Stomach (tissue), 9 donors: Measurements from ENCODE around the gene DHRS7B. TPM values are rescaled to one million over a fixed set of nuclear protein-coding genes. Genes with fewer than 3 reads are reported as not detected.

ENCODE experiments used
- DNase-seq, 2 donors: peaks; one replicate each; pipeline versions ENCODE4 v3.0.0 to v3.0.0-alpha.2; 2013 to 2019
- H3K27ac ChIP-seq, 5 donors: fragments of 200-600 bp in 4 of 5; sonication (generic) in 4 of 5; one replicate each; pipeline ENCODE4 v1.5.1; 2013 to 2019; ENCODE audit warnings: mild to moderate bottlenecking in 1 of 5, moderate library complexity in 1 of 5
- H3K27me3 ChIP-seq, 3 donors: fragments of 200-600 bp; sonication (generic); one replicate each; pipeline ENCODE4 v1.5.1; 2017 to 2019; ENCODE audit warnings: mixed run types in 1 of 3
- H3K36me3 ChIP-seq, 4 donors: fragments of 200-600 bp; sonication (generic); 1 replicate in 3 of 4; 2 replicates in 1 of 4; pipeline ENCODE4 v1.5.1; 2016 to 2019
- H3K4me1 ChIP-seq, 4 donors: fragments of 200-600 bp; sonication (generic); one replicate each; pipeline ENCODE4 v1.5.1; 2016 to 2019
- H3K4me3 ChIP-seq, 4 donors: fragments of 200-600 bp; sonication (generic) in 3 of 4; one replicate each; pipeline ENCODE4 v1.5.1; 2016 to 2019; ENCODE audit warnings: mild to moderate bottlenecking in 1 of 4
- H3K9me3 ChIP-seq, 4 donors: fragments of 200-600 bp; sonication (generic); one replicate each; pipeline ENCODE4 v1.5.1; 2016 to 2019
- EP300 ChIP-seq: sonication (generic); formaldehyde crosslinking; IDR thresholded peaks from one replicate; pipeline ENCODE4 v1.6.1; 2017; ENCODE audit warnings: antibody characterized with exemption
- POLR2A ChIP-seq, 4 donors: fragments of 450-650 bp; IDR thresholded peaks; one replicate each; pipeline ENCODE4 v1.6.1; 2016; ENCODE audit warnings: antibody characterized with exemption in 4 of 4, control low read depth in 2 of 4, mild to moderate bottlenecking in 1 of 4, moderate library complexity in 1 of 4
- POLR2AphosphoS5 ChIP-seq, 3 donors: sonication (generic); formaldehyde crosslinking; IDR thresholded peaks; one replicate each; pipeline ENCODE4 v1.6.1; 2016; ENCODE audit warnings: antibody characterized with exemption in 3 of 3
- WGBS, 5 donors: extraction: QIAGEN DNeasy Blood & Tissue Kit in 3 of 5; methylation state at CpG; one replicate each; pipeline versions ENCODE4 v1.1.5 to v1.1.7; 2013 to 2018; 5-methylcytosine and 5-hydroxymethylcytosine counted together
- intact Hi-C: fragments of 100-400 bp; cut with DNase I; formaldehyde crosslinking; loops from one replicate; pipeline ENCODE4 v1.15.1; 2023; ENCODE audit warnings: low total_unique reads
- polyA plus RNA-seq, 3 donors: library from polyadenylated mRNA; stranded (reverse); fragments of 200-250 nt; gene quantifications; one replicate each; pipeline ENCODE4 v1.2.3, GENCODE V29; 2013
- total RNA-seq, 5 donors: library from RNA; depleted of rRNA; stranded (reverse); fragments of >200 nt; gene quantifications; one replicate each; pipeline versions ENCODE4 v1.1.0 to v1.2.3, GENCODE V29; 2014 to 2016
- TF ChIP-seq, protein P1 (sequence below), 7 experiments: fragments of 450-650 bp in 4 of 7; fragments of 200-600 bp in 3 of 7; sonication (generic) in 3 of 7; IDR thresholded peaks; one replicate each; pipeline ENCODE4 v1.5.1; 2016 to 2019; ENCODE audit warnings: antibody characterized with exemption in 7 of 7, control low read depth in 2 of 7, mild to moderate bottlenecking in 1 of 7
- donor health status: healthy with polysubstance abuse.
- donor health status: Bipolar disorder and iron deficiency.
- donor health status: healthy.

DHRS7B gene
- total and polyA plus RNA-seq, 8 donors, result 5.8 to 32.9 (median 20.3) TPM; not detected in 1

GRCh38 chr17:21160401-21160800 lies 33.6 kb downstream of the DHRS7B start:
- H3K27me3 ChIP-seq, result no peaks in the 10 kb centered on the region
- intact Hi-C loops, result no loop called here
- no peak for DNase-seq
- H3K4me3 ChIP-seq, result no peak overlapping the region
- peaks cover 0 to 8% (median 0%) of the 10 kb centered on the region in 4 donors for H3K9me3 ChIP-seq
- H3K36me3 ChIP-seq, result no peaks in the 10 kb centered on the region
- no peak overlapping the region for H3K27ac ChIP-seq
- peaks cover 0 to 30% (median 16%) of the 10 kb centered on the region in 4 donors for H3K4me1 ChIP-seq
- TF ChIP-seq EP300 (no peak), POLR2A (IDR thresholded peaks at IDR 0.05) (no peak), POLR2AphosphoS5 (IDR thresholded peaks at IDR 0.05) (no peak)
- TF ChIP-seq, protein P1, sequence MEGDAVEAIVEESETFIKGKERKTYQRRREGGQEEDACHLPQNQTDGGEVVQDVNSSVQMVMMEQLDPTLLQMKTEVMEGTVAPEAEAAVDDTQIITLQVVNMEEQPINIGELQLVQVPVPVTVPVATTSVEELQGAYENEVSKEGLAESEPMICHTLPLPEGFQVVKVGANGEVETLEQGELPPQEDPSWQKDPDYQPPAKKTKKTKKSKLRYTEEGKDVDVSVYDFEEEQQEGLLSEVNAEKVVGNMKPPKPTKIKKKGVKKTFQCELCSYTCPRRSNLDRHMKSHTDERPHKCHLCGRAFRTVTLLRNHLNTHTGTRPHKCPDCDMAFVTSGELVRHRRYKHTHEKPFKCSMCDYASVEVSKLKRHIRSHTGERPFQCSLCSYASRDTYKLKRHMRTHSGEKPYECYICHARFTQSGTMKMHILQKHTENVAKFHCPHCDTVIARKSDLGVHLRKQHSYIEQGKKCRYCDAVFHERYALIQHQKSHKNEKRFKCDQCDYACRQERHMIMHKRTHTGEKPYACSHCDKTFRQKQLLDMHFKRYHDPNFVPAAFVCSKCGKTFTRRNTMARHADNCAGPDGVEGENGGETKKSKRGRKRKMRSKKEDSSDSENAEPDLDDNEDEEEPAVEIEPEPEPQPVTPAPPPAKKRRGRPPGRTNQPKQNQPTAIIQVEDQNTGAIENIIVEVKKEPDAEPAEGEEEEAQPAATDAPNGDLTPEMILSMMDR (IDR thresholded peaks at IDR 0.05), result no peak

- H3K4me1 ChIP-seq, result peaks cover 6 to 40% (median 25%) of the 10 kb centered on the region in 4 donors
- TF ChIP-seq POLR2AphosphoS5 (IDR thresholded peaks at IDR 0.05) (peak in 1 of 3 donors; percentile 27), POLR2A (IDR thresholded peaks at IDR 0.05) (no peak)
- peak overlapping the region in 4 of 5 donors; percentile 19 to 71 (median 57) for H3K27ac ChIP-seq
- no peak overlapping the region for H3K4me3 ChIP-seq
- peak in 1 of 2 donors; percentile 42 for DNase-seq
- H3K27me3 ChIP-seq, result no peaks in the 10 kb centered on the region
- no peaks in the 10 kb centered on the region for H3K36me3 ChIP-seq
- WGBS, 5 donors, result 20 to 37% (median 32%) methylated on average over 7 of the region's 7 CpGs
- H3K9me3 ChIP-seq, result no peaks in the 10 kb centered on the region
- intact Hi-C loops, result no loop called here
These were observed 35.0 kb downstream of the DHRS7B start for GRCh38 chr17:21161498-21162393.

DNA sequence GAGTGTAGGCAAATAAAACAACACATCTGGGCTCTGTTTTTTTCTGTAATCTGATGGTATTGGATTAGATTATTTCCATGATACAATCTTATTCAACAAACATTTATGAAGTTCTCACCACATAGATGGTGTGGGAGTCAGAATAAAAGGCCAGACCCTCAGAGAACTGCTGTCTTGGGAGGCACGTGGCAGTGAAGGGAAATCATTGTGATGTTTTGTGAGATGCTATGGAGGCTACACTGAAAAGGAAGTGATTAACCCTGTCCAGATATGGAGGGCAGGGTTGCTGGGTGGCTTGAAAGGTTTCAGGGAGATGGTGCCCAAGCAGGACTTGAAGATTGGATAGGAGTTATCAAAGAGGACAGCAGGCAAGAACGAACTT lies 35.6 kb downstream of the DHRS7B start:
- intact Hi-C loops, result no loop called here
- peaks cover 6 to 46% (median 30%) of the 10 kb centered on the region in 4 donors for H3K4me1 ChIP-seq
- TF ChIP-seq EP300 (no peak), POLR2AphosphoS5 (IDR thresholded peaks at IDR 0.05) (no peak), POLR2A (IDR thresholded peaks at IDR 0.05) (no peak)
- TF ChIP-seq, protein P1 (IDR thresholded peaks at IDR 0.05), result no peak
- H3K36me3 ChIP-seq, result no peaks in the 10 kb centered on the region
- no peak for DNase-seq
- 28 to 56% (median 45%) methylated on average over 2 of the region's 2 CpGs for WGBS, 5 donors
- H3K27ac ChIP-seq, result peak overlapping the region in 4 of 5 donors; percentile 19 to 71 (median 57)
- H3K27me3 ChIP-seq, result no peaks in the 10 kb centered on the region
- H3K9me3 ChIP-seq, result no peaks in the 10 kb centered on the region
- no peak overlapping the region for H3K4me3 ChIP-seq

GRCh38 chr17:21163101-21163500 lies 36.3 kb downstream of the DHRS7B start:
- H3K4me1 ChIP-seq, result peaks cover 6 to 54% (median 34%) of the 10 kb centered on the region in 4 donors
- H3K27me3 ChIP-seq, result no peaks in the 10 kb centered on the region
- no peak overlapping the region for H3K4me3 ChIP-seq
- intact Hi-C loops, result no loop called here
- H3K36me3 ChIP-seq, result no peaks in the 10 kb centered on the region
- H3K9me3 ChIP-seq, result no peaks in the 10 kb centered on the region
- peak overlapping the region in 2 of 5 donors; percentile 67 to 71 for H3K27ac ChIP-seq
- TF ChIP-seq POLR2A (IDR thresholded peaks at IDR 0.05), result no peak
- TF ChIP-seq POLR2AphosphoS5 (IDR thresholded peaks at IDR 0.05), result no peak
- TF ChIP-seq, protein P1 (IDR thresholded peaks at IDR 0.05), result no peak
- TF ChIP-seq EP300, result no peak
- 92 to 96% (median 95%) methylated on average over 6 of the region's 6 CpGs for WGBS, 5 donors
- no peak for DNase-seq

- TF ChIP-seq EP300, result no peak
- no peak for TF ChIP-seq POLR2AphosphoS5 (IDR thresholded peaks at IDR 0.05)
- TF ChIP-seq, protein P1 (IDR thresholded peaks at IDR 0.05), result no peak
- TF ChIP-seq POLR2A (IDR thresholded peaks at IDR 0.05), result no peak
- intact Hi-C loops, result no loop called here
- H3K4me1 ChIP-seq, result peaks cover 6 to 56% (median 37%) of the 10 kb centered on the region in 4 donors
These were observed 37.5 kb downstream of the DHRS7B start for GRCh38 chr17:21164216-21164615.

More at GRCh38 chr17:21164216-21164615, 37.5 kb downstream of the DHRS7B start:
- DNase-seq, result no peak
- 90 to 98% (median 95%) methylated on average over 6 of the region's 6 CpGs for WGBS, 5 donors
- Histone ChIP-seq H3K36me3 (no peaks in the 10 kb centered on the region), H3K27ac (no peak overlapping the region), H3K27me3 (no peaks in the 10 kb centered on the region), H3K4me3 (no peak overlapping the region), H3K9me3 (no peaks in the 10 kb centered on the region)
